ENCODE results near the gene CAT.

CAT gene

DNA sequence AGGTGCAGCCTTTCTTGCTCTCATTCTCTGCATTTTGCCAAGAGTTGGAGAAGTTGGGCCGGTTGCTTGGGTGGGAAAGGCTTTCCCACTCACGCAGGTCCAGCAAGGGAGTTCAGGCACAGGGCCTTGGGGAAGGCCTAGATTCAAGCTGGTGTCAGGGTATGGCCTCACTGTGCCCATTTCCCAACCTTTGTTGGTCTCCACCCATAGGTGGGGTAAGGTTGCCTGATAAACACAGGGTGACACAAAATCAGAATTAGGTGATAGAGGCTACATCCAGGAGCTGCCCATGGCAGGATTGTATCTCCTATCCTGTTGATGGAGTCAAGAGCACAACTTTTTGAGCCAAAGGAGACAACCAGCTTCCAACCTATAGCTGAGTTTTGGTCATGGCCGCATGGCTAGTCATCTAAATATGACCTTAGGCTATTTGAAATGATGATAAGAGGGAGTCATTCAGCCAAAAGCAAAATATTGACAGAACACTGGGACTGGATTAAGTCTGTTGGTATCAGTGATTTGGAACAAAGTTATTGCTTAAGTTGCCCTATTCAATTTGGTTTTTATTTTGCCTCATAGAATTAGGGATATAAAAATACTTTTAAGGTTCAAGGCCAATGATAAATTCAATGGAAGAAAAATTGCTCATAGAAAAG is 20.9 kb downstream of the CAT start:
- no peak for DNase-seq (ENCODE audit: low read depth in 3 of 3)

DNA sequence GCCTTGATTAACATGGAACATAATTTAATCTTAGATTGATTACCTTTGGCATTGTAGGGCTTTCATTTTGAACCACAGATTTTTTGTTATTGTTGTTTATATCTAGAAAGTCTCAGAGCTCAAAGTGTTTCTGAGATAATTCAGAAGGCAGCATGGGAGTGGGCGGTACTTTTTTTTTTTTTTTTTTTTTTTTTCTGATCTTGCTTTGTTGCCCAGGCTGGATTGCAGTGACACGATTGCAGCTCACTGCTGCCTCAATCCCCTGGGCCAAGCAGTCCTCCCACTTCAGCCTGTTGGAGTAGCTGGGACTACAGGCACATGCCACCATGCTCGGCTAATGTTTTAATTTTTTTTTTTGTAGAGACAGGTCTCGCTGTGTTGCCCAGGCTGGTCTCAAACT is 21.5 kb downstream of the CAT start:
- no peak for DNase-seq (ENCODE audit: low read depth in 3 of 3)

DNA sequence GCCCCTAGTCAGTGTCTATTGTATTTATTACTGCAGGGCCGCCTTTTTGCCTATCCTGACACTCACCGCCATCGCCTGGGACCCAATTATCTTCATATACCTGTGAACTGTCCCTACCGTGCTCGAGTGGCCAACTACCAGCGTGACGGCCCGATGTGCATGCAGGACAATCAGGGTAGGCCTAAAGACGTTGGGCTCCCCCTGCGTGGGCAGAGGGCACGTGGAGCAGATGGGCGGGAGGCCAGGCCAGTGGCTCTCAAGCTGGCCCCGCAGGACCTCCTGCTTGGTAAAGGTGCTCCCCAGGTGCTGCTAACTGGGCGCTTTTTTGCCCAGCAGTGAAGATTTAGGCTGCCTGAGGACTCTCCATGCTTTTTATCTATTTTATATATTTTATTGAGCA is 22.5 kb downstream of the CAT start:
- DNase-seq (ENCODE audit: low read depth in 3 of 3) = no peak

DNA sequence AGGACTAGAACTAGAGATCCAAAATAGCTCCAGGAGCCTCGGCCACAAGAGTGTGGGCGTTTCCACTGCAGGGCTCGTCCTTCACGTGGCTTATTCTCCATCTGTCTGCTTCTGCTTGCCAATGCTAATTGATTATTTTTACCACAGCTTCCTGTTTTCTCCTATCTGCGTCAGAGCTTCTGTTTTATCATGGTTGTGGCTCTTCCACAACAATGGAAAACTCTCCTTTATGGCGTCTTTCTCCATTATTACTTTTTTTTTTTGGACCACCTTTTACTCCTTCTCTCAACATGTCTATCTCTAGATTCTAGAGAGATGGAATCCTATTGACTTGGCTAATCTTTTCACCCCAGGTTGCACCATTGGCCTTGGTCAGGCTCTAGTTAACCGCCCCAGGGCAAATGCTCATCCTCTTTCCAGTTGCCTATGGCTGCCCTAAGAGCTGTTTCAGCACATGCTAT is 25.9 kb downstream of the CAT start:
- DNase-seq (ENCODE audit: low read depth in 3 of 3) = no peak

DNA sequence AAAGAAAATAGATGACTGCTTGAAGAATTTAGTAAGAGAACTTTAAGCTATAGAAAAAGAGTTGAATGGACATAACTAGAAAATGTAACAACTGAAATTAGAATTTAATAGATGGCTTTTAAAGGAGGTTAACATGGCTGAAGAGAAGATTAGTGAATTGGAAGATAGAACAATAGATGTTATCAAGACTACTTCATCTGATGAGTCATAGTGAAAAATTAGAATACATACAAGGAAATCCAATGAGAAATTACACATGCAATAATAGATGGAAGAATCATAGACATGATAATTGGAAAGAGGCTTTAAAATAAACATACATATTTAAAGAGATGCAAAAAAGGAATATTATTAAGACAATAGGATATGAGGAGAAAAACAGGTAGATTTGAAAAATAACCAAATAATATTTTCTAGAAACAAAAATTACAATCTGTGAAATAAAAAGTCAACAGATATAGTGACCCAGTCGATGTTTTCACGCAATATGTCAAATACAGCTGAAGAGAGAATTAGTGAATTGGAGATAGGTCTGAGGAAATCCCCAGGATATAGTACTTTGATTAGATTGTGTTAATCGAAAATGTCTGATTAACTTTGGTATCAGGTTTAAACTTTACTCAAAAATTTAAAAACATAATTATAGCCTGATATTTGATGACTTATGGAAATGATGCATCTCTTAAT is 28.2 kb downstream of the CAT start:
- no peak for DNase-seq (ENCODE audit: low read depth in 3 of 3)

GRCh38 chr11:34468209-34468841 is 29.6 kb downstream of the CAT start:
- DNase-seq (ENCODE audit: low read depth in 3 of 3) = peak in 1 of 3 experiments; percentile 10

- DNase-seq (ENCODE audit: low read depth in 3 of 3) = no peak
These were observed 35.0 kb downstream of the CAT start for GRCh38 chr11:34473603-34474169.

GRCh38 chr11:34475656-34476055 is 36.9 kb downstream of the CAT start:
- DNase-seq (ENCODE audit: low read depth in 3 of 3) = no peak

- no peak for DNase-seq (ENCODE audit: low read depth in 3 of 3)
These were observed 38.1 kb downstream of the CAT start for GRCh38 chr11:34476849-34477248.

DNA sequence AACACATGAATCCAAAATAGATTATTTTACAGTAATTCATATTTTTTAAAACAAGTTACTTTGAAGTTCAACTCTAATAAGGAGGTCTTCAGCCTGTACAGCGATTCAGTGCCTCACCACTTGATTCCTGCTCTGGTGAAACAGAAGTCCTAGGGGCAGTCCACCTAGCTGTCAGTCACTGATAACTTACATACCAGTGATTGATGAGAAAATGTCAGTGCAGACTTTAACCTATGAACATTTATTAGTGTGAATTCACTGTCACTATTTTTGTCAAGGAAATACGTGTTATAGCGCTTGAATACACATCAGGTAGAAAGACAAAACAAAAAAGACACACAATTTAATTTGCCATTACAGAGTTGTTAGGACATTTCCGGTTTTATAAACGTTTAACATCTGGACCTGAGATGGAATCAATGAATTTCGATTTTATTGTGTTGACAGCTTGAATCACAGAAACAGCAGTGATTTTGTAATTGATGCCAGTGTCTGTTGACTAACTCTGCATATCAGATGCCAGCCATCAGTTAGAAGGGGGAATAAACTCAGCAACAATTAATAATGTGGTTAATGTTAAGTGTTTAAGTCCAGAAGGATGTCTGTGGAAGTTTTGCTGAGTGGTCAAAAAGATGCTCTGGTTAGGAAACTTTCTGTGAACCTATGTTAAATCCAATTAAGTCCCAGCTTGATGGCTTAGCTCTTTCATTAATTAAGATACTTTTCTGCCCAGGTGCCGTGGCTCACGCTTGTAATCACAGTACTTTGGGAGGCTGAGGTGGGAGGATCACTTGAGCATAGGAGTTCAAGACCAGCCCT is 40.3 kb downstream of the CAT start:
- DNase-seq (ENCODE audit: low read depth in 3 of 3) = no peak

- no peak for DNase-seq (ENCODE audit: low read depth in 3 of 3)
These were observed 41.6 kb downstream of the CAT start for GRCh38 chr11:34480314-34480713.

DNA sequence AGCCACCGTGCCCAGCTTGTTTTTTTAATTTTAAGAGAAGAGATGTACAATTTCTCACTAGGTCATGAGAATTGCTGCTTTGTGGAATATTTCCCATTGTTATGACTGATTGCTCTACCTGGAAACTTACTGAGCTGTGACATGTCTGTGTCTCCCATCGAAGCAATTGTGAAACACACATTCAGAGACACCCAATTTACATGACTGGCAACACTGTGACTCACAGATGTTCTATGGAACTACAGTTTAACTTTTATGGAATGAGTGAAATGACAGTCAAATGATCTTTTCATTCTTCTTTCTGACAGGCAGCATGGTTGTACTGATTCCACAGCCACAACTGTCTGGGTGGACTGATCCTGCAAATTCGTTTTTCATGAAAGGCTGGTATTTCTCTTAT is 42.6 kb downstream of the CAT start:
- no peak for DNase-seq (ENCODE audit: low read depth in 3 of 3)

DNA sequence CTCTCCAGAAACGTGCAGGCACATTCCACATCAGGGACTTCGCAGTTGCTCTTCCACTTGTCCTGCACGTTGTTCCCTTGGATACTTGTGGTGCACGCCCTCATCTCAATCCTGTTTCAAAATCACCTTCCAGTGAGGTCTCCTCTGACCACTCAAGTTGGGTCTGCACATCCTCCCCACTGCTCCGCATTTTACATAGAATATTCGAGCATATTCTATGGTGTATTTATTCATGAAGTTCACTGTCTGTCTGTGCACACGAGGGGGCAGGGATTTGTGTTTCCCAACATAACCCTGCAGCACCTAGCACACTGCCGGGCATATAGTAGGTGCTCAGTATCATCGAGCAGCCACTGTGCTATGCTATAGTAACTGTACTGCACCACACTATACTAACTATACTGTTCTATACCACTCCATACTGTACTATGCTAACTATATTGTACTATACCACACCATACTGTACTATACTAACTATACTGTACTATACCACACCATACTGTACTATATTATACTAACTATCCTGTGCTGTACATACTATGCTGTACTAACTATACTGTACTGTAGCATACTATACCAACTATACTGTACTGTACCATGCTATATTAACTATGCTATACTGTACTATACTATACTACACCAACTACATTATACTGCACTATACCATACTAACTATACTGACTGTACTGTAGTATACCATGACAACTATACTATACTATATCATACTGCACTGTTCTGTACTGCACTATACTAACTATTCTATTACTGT is 44.6 kb downstream of the CAT start:
- no peak for DNase-seq (ENCODE audit: low read depth in 3 of 3)

- DNase-seq (ENCODE audit: low read depth in 3 of 3) = no peak
These were observed 48.7 kb downstream of the CAT start for GRCh38 chr11:34487430-34487829.

DNA sequence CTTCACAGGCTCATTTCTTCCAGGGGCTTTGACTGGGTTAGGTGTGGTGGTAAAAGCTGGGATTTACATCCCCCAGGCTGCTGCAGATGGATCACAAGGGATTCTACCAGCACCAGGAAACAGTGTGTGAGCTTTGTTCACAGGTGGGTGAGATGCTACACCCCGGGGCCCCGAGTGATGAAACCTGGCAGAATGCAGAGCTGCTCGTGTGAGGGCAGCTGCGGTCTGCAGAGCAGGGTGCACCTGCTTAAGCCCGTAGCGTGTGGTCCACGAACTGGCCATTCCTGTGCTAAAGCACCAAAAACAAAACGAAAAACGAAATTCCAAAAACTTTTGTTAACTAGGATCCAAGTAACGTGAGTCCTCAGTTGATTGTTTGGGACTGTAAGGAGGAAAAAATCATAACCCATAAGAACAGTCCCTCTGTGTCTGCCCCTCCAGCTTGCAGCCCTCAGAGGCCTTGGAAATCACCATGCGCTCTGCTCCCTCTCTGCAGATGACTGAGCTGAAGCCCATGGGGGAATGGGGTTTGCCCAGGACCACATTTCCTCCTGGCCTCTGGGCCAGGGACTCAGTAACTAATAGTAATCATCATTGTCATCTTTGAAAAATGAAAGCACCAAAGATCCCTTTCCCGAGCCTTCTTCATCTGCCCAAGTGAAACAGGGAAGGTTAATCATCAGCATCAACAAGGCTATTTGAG is 50.3 kb downstream of the CAT start:
- DNase-seq (ENCODE audit: low read depth in 3 of 3) = no peak

- no peak for DNase-seq (ENCODE audit: low read depth in 3 of 3)
These were observed 51.6 kb downstream of the CAT start for GRCh38 chr11:34490304-34490703.

- peak in 1 of 3 experiments; percentile 7 for DNase-seq (ENCODE audit: low read depth in 3 of 3)
These were observed 54.2 kb downstream of the CAT start for GRCh38 chr11:34492806-34493414.

DNA sequence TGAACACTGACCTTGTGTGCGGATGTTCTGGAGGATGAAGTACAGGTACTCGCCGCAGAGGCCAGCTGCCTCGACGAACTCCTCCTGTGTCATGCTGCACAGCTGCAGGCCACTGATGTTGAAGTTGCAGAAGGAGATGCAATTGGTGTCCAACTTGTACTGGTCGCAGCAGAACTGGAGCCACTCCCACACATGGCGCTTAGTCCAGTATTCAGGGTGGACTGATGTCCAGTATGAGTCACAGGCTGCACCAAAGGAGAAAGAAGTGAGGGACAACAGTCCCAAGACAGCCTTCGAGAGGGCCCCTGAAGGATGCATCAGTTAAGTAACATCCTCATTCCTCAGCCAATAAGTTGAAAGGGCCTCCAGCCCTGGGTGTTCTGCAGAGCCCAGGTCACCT is 54.7 kb downstream of the CAT start:
- DNase-seq (ENCODE audit: low read depth in 3 of 3) = no peak

GRCh38 chr11:34493926-34494595 is 55.3 kb downstream of the CAT start:
- no peak for DNase-seq (ENCODE audit: low read depth in 3 of 3)

All from stimulated activated CD4-positive, alpha-beta T cell treated with anti-CD3 and anti-CD28 coated beads, TNF-alpha, amount 100 ng/mL, for 4 hours (primary cell).